Activated CD4-positive, alpha-beta T cell treated with anti-CD3 and anti-CD28 coated beads, Interleukin-2, amount 10 ng/mL, durations not matched to agents 24 days and 14 days (primary cell): Measurements from ENCODE around the gene RNF11. TPM values are rescaled to one million over a fixed set of nuclear protein-coding genes. Genes with fewer than 3 reads are reported as not detected.
"Not testable (repeated sequence)": the region's sequence is repeated elsewhere in the genome, so short reads cannot be mapped to it uniquely, and the experiment has no call there.

Experiments used
- DNase-seq: peaks from one replicate; pipeline ENCODE4 v3.0.0; 2022
- H3K27ac Mint-ChIP-seq: one replicate; pipeline ENCODE4 v1.8.0; 2022; ENCODE audit warnings: mild to moderate bottlenecking, mixed read lengths
- H3K27me3 Mint-ChIP-seq: one replicate; pipeline ENCODE4 v1.8.0; 2022; ENCODE audit warnings: mixed read lengths
- H3K36me3 Mint-ChIP-seq: one replicate; pipeline ENCODE4 v1.8.0; 2022; ENCODE audit warnings: low read depth, mild to moderate bottlenecking, mixed read lengths
- H3K4me1 Mint-ChIP-seq: one replicate; pipeline ENCODE4 v1.8.0; 2021; ENCODE audit warnings: mixed read lengths
- H3K4me3 Mint-ChIP-seq: one replicate; pipeline ENCODE4 v1.8.0; 2022; ENCODE audit warnings: mild to moderate bottlenecking, moderate library complexity, mixed read lengths
- H3K9me3 Mint-ChIP-seq: one replicate; pipeline ENCODE4 v1.8.0; 2021; ENCODE audit warnings: mixed read lengths
- intact Hi-C: fragments of 100-400 bp; cut with micrococcal nuclease; formaldehyde crosslinking; loops from one replicate; pipeline ENCODE4 v1.15.1; 2023
- total RNA-seq: library from RNA; stranded (reverse); gene quantifications from 2 replicates; pipeline ENCODE4 v1.2.3, GENCODE V29; 2022

The RNF11 gene
- total RNA-seq, 1 donor from 2014 or later, result 24.6 TPM

DNA sequence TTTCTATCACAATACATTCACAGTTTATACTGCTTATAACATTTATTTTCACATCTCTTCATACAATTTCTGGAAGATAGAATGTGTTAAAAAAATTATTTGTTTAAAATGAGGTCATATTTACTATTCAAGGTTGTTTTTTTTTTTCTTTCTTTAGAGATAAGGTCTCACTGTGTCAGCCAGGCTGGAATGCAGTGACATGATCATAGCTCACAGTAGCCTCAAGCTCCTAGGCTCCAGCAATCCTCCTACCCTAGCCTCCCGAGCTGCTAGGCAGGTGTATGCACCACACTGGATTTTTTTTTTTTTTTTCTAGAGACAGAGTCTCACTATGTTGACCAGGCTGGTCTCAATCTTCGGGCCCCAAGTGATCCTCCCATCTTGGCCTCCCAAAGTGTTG, 19.0 kb upstream of the RNF11 start:
- H3K4me1 Mint-ChIP-seq, result peaks cover 19% of the 10 kb centered on the region
- H3K9me3 Mint-ChIP-seq, result no peaks in the 10 kb centered on the region
- no peaks in the 10 kb centered on the region for H3K36me3 Mint-ChIP-seq
- DNase-seq, result no peak
- H3K27me3 Mint-ChIP-seq, result no peaks in the 10 kb centered on the region
- H3K27ac Mint-ChIP-seq, result no peak overlapping the region
- H3K4me3 Mint-ChIP-seq, result no peak overlapping the region
- intact Hi-C loops, result no loop called here

DNA sequence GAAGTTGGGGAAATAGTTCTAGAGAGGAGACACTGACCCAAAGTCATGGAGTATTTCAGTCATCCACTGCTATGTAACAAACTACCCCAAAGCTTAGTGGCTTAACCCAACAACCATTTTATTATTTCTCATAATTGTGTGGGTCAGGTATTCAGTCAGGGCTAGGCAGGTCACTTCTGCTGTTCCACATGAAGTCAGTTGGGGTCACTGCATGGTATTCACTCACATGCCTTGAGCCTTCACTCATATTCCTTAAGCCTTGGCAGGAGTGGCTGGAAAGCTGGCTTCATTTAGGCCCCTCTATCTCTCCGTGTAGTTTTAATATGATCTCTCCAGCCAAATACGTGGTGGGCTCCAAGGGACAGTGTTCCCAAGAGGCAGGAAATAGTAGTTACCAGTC, 17.5 kb upstream of the RNF11 start:
- Mint-ChIP-seq H3K4me3 (no peak overlapping the region), H3K9me3 (no peaks in the 10 kb centered on the region), H3K4me1 (peaks cover 19% of the 10 kb centered on the region), H3K27me3 (peaks cover 3% of the 10 kb centered on the region), H3K36me3 (no peaks in the 10 kb centered on the region), H3K27ac (no peak overlapping the region)
- intact Hi-C loops, result no loop called here
- no peak for DNase-seq

DNA sequence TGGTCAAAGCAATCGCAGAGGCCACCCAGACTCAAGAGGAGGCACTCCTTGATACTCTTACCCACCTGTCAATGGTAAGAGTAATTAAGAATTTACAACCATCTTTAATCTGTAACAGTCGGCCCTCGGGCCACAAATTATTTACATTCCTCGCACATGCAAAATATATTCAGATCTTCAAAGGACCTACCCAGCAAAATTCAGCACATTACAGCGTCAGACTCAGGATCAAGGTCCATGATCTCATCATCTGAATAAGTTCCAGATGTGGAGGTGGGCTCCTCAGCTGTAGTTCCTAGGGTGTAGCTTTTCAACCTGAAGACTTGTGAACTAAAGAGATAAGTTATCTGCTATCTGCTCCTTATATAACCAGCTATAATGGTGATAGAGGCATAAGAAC, 17.1 kb upstream of the RNF11 start:
- Mint-ChIP-seq H3K27ac (no peak overlapping the region), H3K27me3 (peaks cover 3% of the 10 kb centered on the region), H3K9me3 (no peaks in the 10 kb centered on the region), H3K36me3 (no peaks in the 10 kb centered on the region), H3K4me3 (no peak overlapping the region), H3K4me1 (peaks cover 19% of the 10 kb centered on the region)
- intact Hi-C loops, result no loop called here
- DNase-seq, result no peak

DNA sequence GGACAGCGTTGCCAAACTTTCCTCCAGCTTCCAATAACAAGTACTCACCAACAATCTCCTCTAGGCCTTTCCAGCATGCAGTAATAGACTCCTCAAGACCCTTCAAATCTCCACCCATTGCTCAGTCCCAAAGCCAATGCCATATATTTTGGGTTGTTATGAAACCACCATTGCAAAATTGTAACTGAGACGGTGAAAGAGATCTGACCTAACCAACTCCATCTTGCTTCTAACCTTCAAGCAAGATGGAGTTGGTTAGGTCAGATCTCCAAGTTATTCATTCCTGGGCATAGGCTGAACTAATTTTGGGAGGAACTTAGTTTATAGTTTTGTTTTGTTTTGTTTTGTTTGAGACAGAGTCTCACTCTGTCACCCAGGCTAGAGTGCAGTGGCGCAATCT, 14.5 kb upstream of the RNF11 start:
- H3K27me3 Mint-ChIP-seq, intact Hi-C loops: not testable (repeated sequence)

DNA sequence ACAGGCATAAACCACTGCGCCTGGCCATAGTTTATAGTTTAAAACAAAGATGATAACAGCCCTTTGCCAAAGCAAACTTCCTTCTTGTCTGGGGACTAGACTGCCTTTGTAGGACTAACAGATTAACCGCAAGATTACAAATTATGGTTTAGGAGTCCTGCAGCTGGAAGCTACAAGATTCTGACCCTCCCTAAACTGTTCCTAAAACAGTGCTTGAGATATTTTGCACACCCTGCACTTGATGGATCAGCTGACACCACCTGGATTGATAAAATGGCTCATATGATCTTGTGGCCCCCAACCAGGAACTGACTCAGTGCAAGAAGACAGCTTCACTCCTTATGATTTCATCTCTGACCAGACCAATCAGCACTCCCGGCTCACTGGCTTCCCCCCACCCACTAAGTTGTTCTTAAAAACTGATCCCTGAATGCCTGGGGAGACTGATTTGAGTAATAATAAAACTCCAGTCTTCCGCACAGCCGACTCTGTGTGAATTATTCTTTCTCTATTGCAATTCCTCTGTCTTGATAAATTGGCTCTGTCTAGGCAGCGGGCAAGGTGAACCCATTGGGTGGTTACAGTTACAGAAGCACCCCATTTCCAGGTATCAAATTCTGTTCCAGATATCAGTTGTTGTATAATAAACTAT, 13.8 kb upstream of the RNF11 start:
- H3K4me1 Mint-ChIP-seq, result peaks cover 2% of the 10 kb centered on the region
- no peaks in the 10 kb centered on the region for H3K36me3 Mint-ChIP-seq
- peaks cover 11% of the 10 kb centered on the region for H3K27me3 Mint-ChIP-seq
- intact Hi-C loops, result no loop called here
- DNase-seq, result no peak
- H3K9me3 Mint-ChIP-seq, result no peaks in the 10 kb centered on the region
- H3K4me3 Mint-ChIP-seq, result no peak overlapping the region
- H3K27ac Mint-ChIP-seq, result no peak overlapping the region

More for the DNA sequence above, 14.5 kb upstream of the RNF11 start:
- not testable (repeated sequence) for H3K27ac Mint-ChIP-seq, H3K36me3 Mint-ChIP-seq, H3K4me3 Mint-ChIP-seq, H3K4me1 Mint-ChIP-seq, H3K9me3 Mint-ChIP-seq, DNase-seq

DNA sequence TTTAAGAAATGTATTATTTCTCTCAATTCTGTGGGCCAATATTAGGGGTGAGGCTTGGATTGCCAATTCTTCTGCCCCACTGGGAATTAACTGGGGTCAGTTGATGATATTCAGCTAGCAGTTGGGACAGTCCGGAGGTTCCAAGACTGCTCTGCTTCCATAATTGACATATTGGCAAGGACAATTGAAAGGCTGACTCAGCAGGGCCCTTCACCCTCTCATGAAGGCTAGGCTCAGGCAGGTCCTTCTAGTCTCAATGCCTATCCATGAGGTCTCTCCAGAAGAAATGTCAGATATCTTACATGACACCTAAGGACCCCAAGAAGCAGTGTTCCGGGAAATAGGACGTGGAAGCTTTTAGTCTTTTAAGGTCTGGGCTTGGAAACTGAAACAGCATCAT, 13.3 kb upstream of the RNF11 start:
- Mint-ChIP-seq H3K9me3 (no peaks in the 10 kb centered on the region), H3K4me3 (no peak overlapping the region), H3K36me3 (no peaks in the 10 kb centered on the region), H3K4me1 (peaks cover 2% of the 10 kb centered on the region), H3K27ac (no peak overlapping the region), H3K27me3 (peaks cover 11% of the 10 kb centered on the region)
- DNase-seq, result no peak
- intact Hi-C loops, result no loop called here

DNA sequence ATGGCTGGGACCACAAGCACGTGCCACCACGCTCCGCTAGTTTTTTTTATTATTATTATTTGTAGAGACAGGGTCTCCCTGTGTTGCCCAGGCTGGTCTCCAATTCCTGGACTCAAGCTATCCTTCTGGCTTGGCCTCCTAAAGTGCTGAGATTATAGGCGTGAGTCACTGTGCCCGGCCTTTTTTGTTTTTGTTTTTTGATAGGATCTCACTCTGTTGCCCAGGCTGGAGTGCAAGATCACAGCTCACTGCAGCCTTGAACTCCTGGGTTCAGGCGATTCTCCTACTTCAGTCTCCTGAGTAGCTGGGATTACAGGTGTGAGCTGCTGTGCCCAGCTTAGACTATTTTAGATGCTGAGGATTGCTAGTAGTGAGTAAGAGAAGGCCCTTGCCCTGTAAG, 11.8 kb upstream of the RNF11 start:
- H3K4me3 Mint-ChIP-seq, result no peak overlapping the region
- no peaks in the 10 kb centered on the region for H3K9me3 Mint-ChIP-seq
- no peak overlapping the region for H3K27ac Mint-ChIP-seq
- DNase-seq, result no peak
- peaks cover 13% of the 10 kb centered on the region for H3K27me3 Mint-ChIP-seq
- peaks cover 2% of the 10 kb centered on the region for H3K4me1 Mint-ChIP-seq
- no peaks in the 10 kb centered on the region for H3K36me3 Mint-ChIP-seq
- intact Hi-C loops, result no loop called here

DNA sequence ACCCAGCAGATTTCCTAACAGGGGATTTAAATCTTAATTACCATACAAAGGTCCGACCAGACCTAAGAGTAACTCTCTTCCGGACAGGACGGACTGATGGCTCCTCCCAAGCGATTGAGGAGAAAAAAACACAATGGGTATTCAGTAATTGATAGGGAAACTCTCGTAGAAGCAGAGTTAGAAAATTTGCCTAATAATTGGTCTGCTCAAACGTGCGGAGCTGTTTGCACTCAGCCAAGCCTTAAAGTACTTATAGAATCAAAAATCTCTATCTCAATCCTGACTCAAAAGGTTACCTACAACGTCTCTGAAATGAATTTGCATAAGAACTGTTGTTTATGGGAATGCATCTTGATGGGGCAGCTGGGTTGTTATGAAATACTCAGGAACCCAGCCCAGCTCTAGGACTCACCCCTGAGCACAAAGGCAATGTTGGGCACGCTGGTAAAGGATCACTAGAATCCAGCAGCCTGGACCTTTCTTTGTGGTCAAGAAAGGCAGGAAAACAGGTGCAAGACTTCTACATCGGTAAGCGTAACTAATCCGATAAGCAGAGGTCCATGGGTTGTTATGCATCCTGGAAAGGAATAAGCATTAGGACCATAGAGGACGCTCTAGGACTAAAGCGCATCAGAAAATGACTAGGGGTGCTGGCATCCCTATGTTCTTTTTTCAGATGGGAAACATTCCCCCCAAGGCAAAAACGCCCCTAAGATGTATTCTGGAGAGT, 8.7 kb upstream of the RNF11 start:
- H3K27ac Mint-ChIP-seq, DNase-seq, H3K36me3 Mint-ChIP-seq, H3K9me3 Mint-ChIP-seq, H3K4me1 Mint-ChIP-seq, intact Hi-C loops, H3K4me3 Mint-ChIP-seq: not testable (repeated sequence)
- H3K27me3 Mint-ChIP-seq, result peaks cover 13% of the 10 kb centered on the region

DNA sequence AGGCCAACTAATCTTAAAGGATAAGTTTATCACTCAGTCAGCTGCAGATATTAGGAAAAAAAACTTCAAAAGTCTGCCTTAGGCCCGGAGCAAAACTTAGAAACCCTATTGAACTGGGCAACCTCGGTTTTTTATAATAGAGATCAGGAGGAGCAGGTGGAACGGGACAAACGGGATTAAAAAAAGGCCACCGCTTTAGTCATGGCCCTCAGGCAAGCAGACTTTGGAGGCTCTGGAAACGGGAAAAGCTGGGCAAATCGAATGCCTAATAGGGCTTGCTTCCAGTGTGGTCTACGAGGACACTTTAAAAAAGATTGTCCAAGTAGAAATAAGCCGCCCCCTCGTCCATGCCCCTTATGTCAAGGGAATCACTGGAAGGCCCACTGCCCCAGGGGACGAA, 7.6 kb upstream of the RNF11 start:
- peaks cover 10% of the 10 kb centered on the region for H3K27me3 Mint-ChIP-seq
- H3K4me1 Mint-ChIP-seq, H3K4me3 Mint-ChIP-seq, DNase-seq, H3K27ac Mint-ChIP-seq, H3K9me3 Mint-ChIP-seq, intact Hi-C loops, H3K36me3 Mint-ChIP-seq: not testable (repeated sequence)

DNA sequence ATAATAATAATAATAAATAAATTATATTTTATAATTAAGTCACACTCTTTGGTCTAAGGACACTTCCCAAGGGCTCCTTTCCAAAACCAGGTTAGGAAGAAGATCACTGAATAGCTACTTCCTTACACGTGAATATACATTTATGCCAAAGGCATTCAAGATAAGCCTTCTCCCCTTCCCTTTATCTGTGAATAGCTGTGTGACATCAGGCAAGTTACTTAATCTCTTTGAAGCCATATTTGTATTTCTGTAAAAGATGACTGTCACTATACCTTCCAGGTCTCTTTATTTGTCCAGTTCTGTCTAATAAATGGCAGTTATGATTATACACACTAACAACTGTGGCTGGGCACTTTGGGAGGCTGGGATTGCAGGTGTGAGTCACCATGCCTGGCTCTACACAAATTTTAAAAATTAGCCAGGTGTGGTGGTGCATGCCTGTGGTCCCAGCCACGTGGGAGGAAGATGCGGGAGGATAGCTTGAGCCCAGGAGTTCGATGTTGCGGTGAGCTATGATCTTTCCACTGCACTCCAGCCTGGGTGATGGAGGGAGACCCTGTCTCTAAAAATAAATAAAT, 5.5 kb upstream of the RNF11 start:
- no peak for DNase-seq
- Mint-ChIP-seq H3K4me3 (no peak overlapping the region), H3K4me1 (peaks cover 12% of the 10 kb centered on the region), H3K9me3 (no peaks in the 10 kb centered on the region), H3K27me3 (peaks cover 6% of the 10 kb centered on the region), H3K27ac (no peak overlapping the region), H3K36me3 (no peaks in the 10 kb centered on the region)
- intact Hi-C loops, result no loop called here

DNA sequence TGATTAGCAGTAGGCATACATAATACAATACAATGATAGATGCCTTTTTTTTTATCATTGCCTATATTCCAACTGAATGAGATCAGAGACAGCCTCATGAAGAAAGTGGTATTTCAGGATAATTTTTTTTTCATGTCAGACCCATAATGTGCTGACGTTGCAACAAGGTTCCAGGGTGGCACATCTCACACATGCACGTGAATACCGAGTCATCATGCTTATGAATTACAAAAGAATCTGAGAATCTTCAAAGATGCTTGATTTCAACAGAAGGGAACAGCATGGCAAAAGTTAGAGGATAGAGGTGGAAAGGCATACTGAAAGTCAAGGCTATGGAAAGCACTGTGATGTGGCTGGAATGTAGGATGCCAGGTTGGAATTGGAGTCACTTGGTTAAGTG, 5.0 kb upstream of the RNF11 start:
- intact Hi-C loops, result no loop called here
- no peak for DNase-seq
- Mint-ChIP-seq H3K36me3 (no peaks in the 10 kb centered on the region), H3K4me3 (no peak overlapping the region), H3K9me3 (no peaks in the 10 kb centered on the region), H3K4me1 (peaks cover 16% of the 10 kb centered on the region), H3K27ac (no peak overlapping the region), H3K27me3 (peaks cover 6% of the 10 kb centered on the region)

DNA sequence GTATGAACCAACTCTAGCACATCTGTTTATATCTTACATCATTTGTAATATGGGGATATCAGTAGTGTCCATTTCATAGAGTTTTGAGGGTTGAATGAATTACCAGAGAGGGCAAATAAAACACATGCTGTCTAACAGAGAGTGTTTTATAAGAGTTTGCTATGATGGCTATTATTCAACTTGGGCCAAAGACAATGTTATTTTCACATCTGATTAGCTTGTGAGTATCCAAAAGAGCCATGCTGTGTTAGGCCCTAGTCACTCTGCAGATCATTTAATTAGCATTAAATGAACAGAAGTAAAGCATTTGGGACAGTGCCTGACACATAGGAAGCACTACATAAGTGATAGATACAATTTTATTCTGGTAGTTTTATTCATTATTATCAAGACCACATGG, 4.2 kb upstream of the RNF11 start:
- no peak for DNase-seq
- H3K9me3 Mint-ChIP-seq, result no peaks in the 10 kb centered on the region
- no peak overlapping the region for H3K27ac Mint-ChIP-seq
- peaks cover 5% of the 10 kb centered on the region for H3K27me3 Mint-ChIP-seq
- H3K4me3 Mint-ChIP-seq, result no peak overlapping the region
- intact Hi-C loops, result no loop called here
- peaks cover 16% of the 10 kb centered on the region for H3K4me1 Mint-ChIP-seq
- H3K36me3 Mint-ChIP-seq, result no peaks in the 10 kb centered on the region

DNA sequence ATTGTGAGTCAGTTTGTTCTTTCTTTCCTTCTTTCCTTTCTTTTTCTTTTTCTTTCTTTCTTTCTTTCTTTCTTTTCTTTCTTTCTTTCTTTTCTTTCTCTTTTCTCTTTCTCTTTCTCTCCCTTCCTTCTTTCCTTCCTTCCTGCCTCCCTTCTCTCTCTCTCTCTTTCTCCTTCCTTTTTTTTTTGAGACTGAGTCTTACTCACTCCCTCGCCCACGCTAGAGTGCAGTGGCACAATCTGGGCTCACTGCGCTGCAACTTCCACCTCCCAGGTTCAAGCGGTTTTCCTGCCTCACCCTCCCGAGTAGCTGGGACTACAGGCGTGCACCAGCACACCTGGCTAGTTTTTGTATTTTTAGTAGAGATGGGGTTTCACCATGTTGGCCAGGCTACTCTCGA, 1.8 kb upstream of the RNF11 start:
- H3K27me3 Mint-ChIP-seq, H3K27ac Mint-ChIP-seq, H3K36me3 Mint-ChIP-seq, intact Hi-C loops, DNase-seq, H3K9me3 Mint-ChIP-seq, H3K4me3 Mint-ChIP-seq: not testable (repeated sequence)
- H3K4me1 Mint-ChIP-seq, result peaks cover 18% of the 10 kb centered on the region

DNA sequence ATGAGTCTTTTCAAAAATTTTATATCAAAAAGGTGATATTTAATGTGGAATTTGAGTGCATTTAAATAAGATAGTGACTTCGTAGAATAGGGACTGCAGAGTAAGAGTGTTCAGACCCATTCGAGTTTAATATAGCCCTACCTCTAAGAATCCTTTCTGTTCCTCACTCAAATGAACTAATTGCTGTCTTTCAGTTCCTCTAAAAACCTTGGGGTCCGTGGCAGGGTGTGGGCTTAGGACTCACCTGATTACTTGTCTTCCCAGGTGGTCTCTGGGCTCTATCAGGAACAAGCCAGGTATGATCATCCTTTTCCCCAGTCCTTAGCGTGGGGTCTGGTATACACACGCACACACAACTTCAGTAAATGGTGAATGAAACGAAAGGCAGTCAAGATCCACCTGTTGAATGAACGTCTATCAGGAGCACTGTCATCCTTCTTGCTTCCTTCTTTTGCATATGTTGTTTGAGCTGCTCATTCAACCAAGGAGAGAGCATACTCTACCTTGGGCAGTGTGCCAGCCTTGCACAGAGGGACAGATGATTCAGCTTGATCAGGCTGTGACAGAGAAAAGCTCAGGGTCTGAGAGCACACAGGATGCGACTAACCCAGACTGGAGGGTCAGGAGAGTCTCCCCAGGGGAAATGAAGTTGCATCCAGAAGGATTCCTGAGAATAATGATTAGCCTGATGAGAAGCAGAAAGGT, 1.2 kb upstream of the RNF11 start:
- Mint-ChIP-seq H3K27me3 (peaks cover 2% of the 10 kb centered on the region), H3K27ac (peak overlapping the region; percentile 64), H3K4me3 (peak overlapping the region; percentile 85), H3K4me1 (peaks cover 21% of the 10 kb centered on the region), H3K9me3 (no peaks in the 10 kb centered on the region), H3K36me3 (peaks cover 1% of the 10 kb centered on the region)
- intact Hi-C loops, result loop anchor here (5.0 kb wide), 3 partner anchors 47 to 273 kb away; partner anchors contain the start of gene FAF1
- DNase-seq, result peak; percentile 61
